ENCODE measurements around the gene IPO11.
A peak's percentile ranks its signal among the peaks of the same experiment; 100 is the strongest.

Gene IPO11

GRCh38 chr5:62412549-62413329, at the start of gene IPO11:
TSS of gene IPO11 (plus strand) at chr5:62412763. CDS start at chr5:62437280, 24,517 bp downstream.
- DNase-seq = peak; percentile 99

- DNase-seq = peak; percentile 7
Measured at GRCh38 chr5:62369039-62369438, 43.5 kb upstream of the IPO11 start.

GRCh38 chr5:62371409-62371808, 41.2 kb upstream of the IPO11 start:
- DNase-seq = no peak

- DNase-seq = no peak
Measured at GRCh38 chr5:62372600-62372999, 40.0 kb upstream of the IPO11 start.

GRCh38 chr5:62373382-62373781, 39.2 kb upstream of the IPO11 start:
- DNase-seq = no peak

GRCh38 chr5:62374090-62374489, 38.5 kb upstream of the IPO11 start:
- DNase-seq = no peak

- no peak for DNase-seq
Measured at GRCh38 chr5:62375627-62376026, 36.9 kb upstream of the IPO11 start.

GRCh38 chr5:62376064-62376463, 36.5 kb upstream of the IPO11 start:
- no peak for DNase-seq

GRCh38 chr5:62385131-62385530, 27.4 kb upstream of the IPO11 start:
- no peak for DNase-seq

GRCh38 chr5:62385816-62386400, 26.7 kb upstream of the IPO11 start:
- no peak for DNase-seq

- no peak for DNase-seq
Measured at GRCh38 chr5:62386824-62387223, 25.7 kb upstream of the IPO11 start.

GRCh38 chr5:62395210-62395950, 17.2 kb upstream of the IPO11 start:
- no peak for DNase-seq

GRCh38 chr5:62403411-62404250, 8.9 kb upstream of the IPO11 start, which contains the start of gene DIMT1:
TSS of gene DIMT1 (minus strand) at chr5:62403905. CDS start at chr5:62403772, 133 bp downstream.
- DNase-seq = peak; percentile 95

GRCh38 chr5:62413711-62414110, 1.1 kb downstream of the IPO11 start:
- DNase-seq = no peak

GRCh38 chr5:62418462-62419076, 6.0 kb downstream of the IPO11 start:
- DNase-seq = no peak

GRCh38 chr5:62419609-62420008, 7.0 kb downstream of the IPO11 start:
- DNase-seq = no peak

GRCh38 chr5:62421414-62421813, 8.9 kb downstream of the IPO11 start:
- no peak for DNase-seq

GRCh38 chr5:62424763-62425162, 12.2 kb downstream of the IPO11 start:
- DNase-seq = no peak

- DNase-seq = no peak
Measured at GRCh38 chr5:62431735-62432620, 19.4 kb downstream of the IPO11 start.

- DNase-seq = no peak
Measured at GRCh38 chr5:62432621-62433064, 20.1 kb downstream of the IPO11 start.

- no peak for DNase-seq
Measured at GRCh38 chr5:62448528-62448927, 36.0 kb downstream of the IPO11 start.
